Panc1 (cell line): Measurements from ENCODE around the gene ZC2HC1B. TPM values are rescaled to one million over a fixed set of nuclear protein-coding genes. Genes with fewer than 3 reads are reported as not detected.

ENCODE experiments used
- ATAC-seq: fragments of 200-7000 bp; cut with Tn5 transposase; 2 replicates; pipeline ENCODE4 v1.9.1; 2020; ENCODE audit warnings: mild to moderate bottlenecking, moderate library complexity
- BruUV-seq: library from RNA; stranded (reverse); fragments of 400-500 nt; replicated peaks from 2 replicates; lab custom pipeline; 2021; lab: Mats Ljungman, UMichigan
- CTCF ChIA-PET: fragments of 300-600 bp; sonication (Branson Sonifier 250); formaldehyde crosslinking; loops from one replicate; lab custom pipeline; 2022; ENCODE audit warnings: antibody characterized with exemption; lab: Charles Lee
- POLR2A ChIA-PET: fragments of 300-600 bp; sonication (Branson Sonifier 250); formaldehyde crosslinking; loops from one replicate; lab custom pipeline; 2022; ENCODE audit warnings: antibody characterized with exemption; lab: Charles Lee
- DNase-seq: peaks from one replicate; pipeline ENCODE4 v3.0.0-alpha.2; 2010; ENCODE audit warnings: low read depth, low spot score
- H3K27ac ChIP-seq: 2 replicates; pipeline ENCODE4 v1.5.1; 2011; ENCODE audit warnings: mild to moderate bottlenecking, low read length, inconsistent platforms
- H3K27me3 ChIP-seq: fragments of 200-500 bp; sonication (Bioruptor generic); 2 replicates; pipeline ENCODE4 v1.6.0; 2014; ENCODE audit warnings: low read length, inconsistent platforms; ENCODE audit not compliant: control insufficient read depth, insufficient read depth
- H3K36me3 ChIP-seq: fragments of 200-500 bp; sonication (Bioruptor generic); 2 replicates; pipeline ENCODE4 v1.5.1; 2014; ENCODE audit warnings: inconsistent platforms, mild to moderate bottlenecking, low read length, moderate library complexity; ENCODE audit not compliant: control insufficient read depth, insufficient read depth
- H3K4me1 ChIP-seq: 2 replicates; pipeline ENCODE4 v1.5.1; 2011; ENCODE audit warnings: inconsistent platforms, mild to moderate bottlenecking, low read length, moderate library complexity; ENCODE audit not compliant: control insufficient read depth, insufficient read depth
- H3K4me3 ChIP-seq, 2 experiments: 2 replicates each; pipeline ENCODE4 v1.5.1; 2011 to 2012; ENCODE audit warnings: low read depth in 2 of 2, low read length in 2 of 2, mild to moderate bottlenecking in 2 of 2, inconsistent platforms in 1 of 2, moderate library complexity in 1 of 2
- H3K9me3 ChIP-seq: fragments of 200-500 bp; sonication (Bioruptor generic); 2 replicates; pipeline ENCODE4 v1.5.1; 2014; ENCODE audit warnings: low read depth, mild to moderate bottlenecking, inconsistent platforms, low read length, moderate library complexity; ENCODE audit not compliant: control insufficient read depth, insufficient read depth
- POLR2AphosphoS5 ChIP-seq: IDR thresholded peaks from 2 replicates; pipeline ENCODE4 v1.6.1; 2012; ENCODE audit warnings: mild to moderate bottlenecking, low read depth, low read length, moderate library complexity
- SIN3A ChIP-seq: IDR thresholded peaks from 2 replicates; pipeline ENCODE4 v1.6.1; 2012; ENCODE audit warnings: low read depth, mild to moderate bottlenecking, low read length, moderate library complexity, borderline replicate concordance; ENCODE audit not compliant: insufficient read depth
- TCF7L2 ChIP-seq: IDR thresholded peaks from 2 replicates; pipeline ENCODE4 v1.6.1; 2011; ENCODE audit warnings: mild to moderate bottlenecking, low read depth, low read length, inconsistent platforms
- in situ Hi-C: cut with HindIII; loops from 2 replicates; pipeline ENCODE4 v1.10.0; 2016; ENCODE audit warnings: low sequenced_read_pairs, low pct_unique_long_range_greater_than_20kb
- intact Hi-C: fragments of 100-400 bp; cut with micrococcal nuclease; formaldehyde crosslinking; loops from one replicate; pipeline ENCODE4 v1.10.0; 2022; ENCODE audit not compliant: unreplicated experiment
- total RNA-seq: library from RNA; stranded (reverse); gene quantifications from one replicate; pipeline ENCODE4 v1.2.1, GENCODE V29; 2021; ENCODE audit not compliant: unreplicated experiment
- TF ChIP-seq, protein P1 (sequence below): fragments of 450-650 bp; IDR thresholded peaks from 2 replicates; pipeline ENCODE4 v1.5.1; 2017; ENCODE audit warnings: mild to moderate bottlenecking
- TF ChIP-seq, protein P2 (sequence below), 2 experiments: IDR thresholded peaks; 2 replicates each; pipeline ENCODE4 v1.6.1; 2011 to 2012; ENCODE audit warnings: low read depth in 2 of 2, control low read depth in 1 of 2, low read length in 1 of 2, mild to moderate bottlenecking in 1 of 2, moderate library complexity in 1 of 2; ENCODE audit not compliant: insufficient read depth in 1 of 2

ZC2HC1B gene
- total RNA-seq, 1 experiment from 2014 or later = not detected

DNA sequence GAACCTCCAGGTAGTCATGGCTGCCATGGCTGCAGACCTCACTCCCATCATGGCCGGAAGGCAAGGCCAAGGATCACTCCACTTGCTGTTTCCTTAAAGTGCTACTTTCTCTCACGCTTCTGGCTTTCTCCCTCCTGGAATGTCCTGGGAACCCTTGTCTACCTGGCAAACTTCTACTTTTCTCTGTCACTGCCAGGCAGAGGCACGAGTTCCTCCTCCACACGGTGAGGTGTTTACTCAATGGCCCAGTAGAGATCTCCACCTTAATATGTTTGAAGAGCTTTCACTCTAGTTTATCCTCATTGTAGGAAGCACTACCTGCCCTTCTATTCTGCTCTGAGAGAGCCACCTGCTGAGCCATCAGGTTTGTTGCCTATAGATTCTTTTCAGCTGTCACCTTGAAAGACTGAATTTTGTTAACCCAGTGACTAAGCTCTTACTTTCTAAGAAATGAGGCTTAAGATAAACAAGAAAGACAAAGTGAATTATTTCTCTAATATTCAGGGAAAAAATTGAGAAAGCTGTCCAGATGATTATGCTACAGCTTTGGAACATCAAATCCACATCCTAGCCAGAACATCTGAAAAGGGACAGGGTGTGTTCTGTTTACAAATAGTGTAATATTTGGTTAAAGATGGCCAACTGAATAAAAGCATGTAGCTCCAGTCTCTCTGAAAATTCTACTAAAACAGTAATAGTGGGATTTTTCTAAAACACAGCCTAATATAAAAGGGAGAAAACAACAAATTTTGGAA, 88.8 kb downstream of the ZC2HC1B start:
- no peak for ATAC-seq
- POLR2A ChIA-PET = no interaction called here

DNA sequence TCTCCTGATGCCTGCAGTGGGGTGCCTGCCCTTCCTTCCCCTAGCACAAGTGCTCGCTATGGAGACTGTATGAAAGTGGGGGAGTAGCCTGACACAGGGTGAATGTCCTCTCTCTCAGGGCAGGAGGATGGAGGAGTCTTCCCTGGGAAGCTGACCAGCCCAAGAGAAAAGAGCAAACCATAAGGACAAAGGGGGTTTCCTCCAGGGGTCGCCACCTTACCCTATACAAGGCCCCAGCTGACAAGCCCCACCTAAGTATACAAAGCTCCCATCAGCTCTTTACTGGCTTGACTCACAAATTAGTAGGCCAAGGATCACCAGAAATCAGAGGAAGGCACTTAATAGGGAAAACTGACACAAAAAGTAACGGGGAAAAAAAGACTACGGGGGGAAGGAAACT, 89.6 kb downstream of the ZC2HC1B start:
- no peaks in the 10 kb centered on the region for H3K9me3 ChIP-seq
- ATAC-seq (no peak), DNase-seq (no peak)
- POLR2A ChIA-PET = no interaction called here
- no peaks in the 10 kb centered on the region; the same call in 1 of the 2 replicates for H3K36me3 ChIP-seq
- H3K27ac ChIP-seq = no peak overlapping the region
- H3K4me3 ChIP-seq = no peak overlapping the region
- H3K4me1 ChIP-seq = no peaks in the 10 kb centered on the region
- no peak for TF ChIP-seq POLR2AphosphoS5
- TF ChIP-seq, protein P1, sequence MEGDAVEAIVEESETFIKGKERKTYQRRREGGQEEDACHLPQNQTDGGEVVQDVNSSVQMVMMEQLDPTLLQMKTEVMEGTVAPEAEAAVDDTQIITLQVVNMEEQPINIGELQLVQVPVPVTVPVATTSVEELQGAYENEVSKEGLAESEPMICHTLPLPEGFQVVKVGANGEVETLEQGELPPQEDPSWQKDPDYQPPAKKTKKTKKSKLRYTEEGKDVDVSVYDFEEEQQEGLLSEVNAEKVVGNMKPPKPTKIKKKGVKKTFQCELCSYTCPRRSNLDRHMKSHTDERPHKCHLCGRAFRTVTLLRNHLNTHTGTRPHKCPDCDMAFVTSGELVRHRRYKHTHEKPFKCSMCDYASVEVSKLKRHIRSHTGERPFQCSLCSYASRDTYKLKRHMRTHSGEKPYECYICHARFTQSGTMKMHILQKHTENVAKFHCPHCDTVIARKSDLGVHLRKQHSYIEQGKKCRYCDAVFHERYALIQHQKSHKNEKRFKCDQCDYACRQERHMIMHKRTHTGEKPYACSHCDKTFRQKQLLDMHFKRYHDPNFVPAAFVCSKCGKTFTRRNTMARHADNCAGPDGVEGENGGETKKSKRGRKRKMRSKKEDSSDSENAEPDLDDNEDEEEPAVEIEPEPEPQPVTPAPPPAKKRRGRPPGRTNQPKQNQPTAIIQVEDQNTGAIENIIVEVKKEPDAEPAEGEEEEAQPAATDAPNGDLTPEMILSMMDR = no peak
- TF ChIP-seq, protein P2, sequence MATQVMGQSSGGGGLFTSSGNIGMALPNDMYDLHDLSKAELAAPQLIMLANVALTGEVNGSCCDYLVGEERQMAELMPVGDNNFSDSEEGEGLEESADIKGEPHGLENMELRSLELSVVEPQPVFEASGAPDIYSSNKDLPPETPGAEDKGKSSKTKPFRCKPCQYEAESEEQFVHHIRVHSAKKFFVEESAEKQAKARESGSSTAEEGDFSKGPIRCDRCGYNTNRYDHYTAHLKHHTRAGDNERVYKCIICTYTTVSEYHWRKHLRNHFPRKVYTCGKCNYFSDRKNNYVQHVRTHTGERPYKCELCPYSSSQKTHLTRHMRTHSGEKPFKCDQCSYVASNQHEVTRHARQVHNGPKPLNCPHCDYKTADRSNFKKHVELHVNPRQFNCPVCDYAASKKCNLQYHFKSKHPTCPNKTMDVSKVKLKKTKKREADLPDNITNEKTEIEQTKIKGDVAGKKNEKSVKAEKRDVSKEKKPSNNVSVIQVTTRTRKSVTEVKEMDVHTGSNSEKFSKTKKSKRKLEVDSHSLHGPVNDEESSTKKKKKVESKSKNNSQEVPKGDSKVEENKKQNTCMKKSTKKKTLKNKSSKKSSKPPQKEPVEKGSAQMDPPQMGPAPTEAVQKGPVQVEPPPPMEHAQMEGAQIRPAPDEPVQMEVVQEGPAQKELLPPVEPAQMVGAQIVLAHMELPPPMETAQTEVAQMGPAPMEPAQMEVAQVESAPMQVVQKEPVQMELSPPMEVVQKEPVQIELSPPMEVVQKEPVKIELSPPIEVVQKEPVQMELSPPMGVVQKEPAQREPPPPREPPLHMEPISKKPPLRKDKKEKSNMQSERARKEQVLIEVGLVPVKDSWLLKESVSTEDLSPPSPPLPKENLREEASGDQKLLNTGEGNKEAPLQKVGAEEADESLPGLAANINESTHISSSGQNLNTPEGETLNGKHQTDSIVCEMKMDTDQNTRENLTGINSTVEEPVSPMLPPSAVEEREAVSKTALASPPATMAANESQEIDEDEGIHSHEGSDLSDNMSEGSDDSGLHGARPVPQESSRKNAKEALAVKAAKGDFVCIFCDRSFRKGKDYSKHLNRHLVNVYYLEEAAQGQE (IDR thresholded peaks at IDR 0.05; ENCODE audit: insufficient read depth in 1 of 2, low read depth in 2 of 2, low read length in 1 of 2) = no peak
- no peak for TF ChIP-seq TCF7L2
- no peak for TF ChIP-seq SIN3A
- CTCF ChIA-PET = no interaction called here
- BruUV-seq = no TSS peak
- in situ Hi-C loops = no loop called here
- no peaks in the 10 kb centered on the region for H3K27me3 ChIP-seq
- intact Hi-C loops = no loop called here

More for the DNA sequence above, 88.8 kb downstream of the ZC2HC1B start:
- no peak for DNase-seq
- H3K36me3 ChIP-seq = no peaks in the 10 kb centered on the region; the same call in 1 of the 2 replicates
- no peak overlapping the region for H3K4me3 ChIP-seq
- TF ChIP-seq TCF7L2 (no peak), SIN3A (no peak), POLR2AphosphoS5 (no peak)
- TF ChIP-seq, protein P1 = no peak
- TF ChIP-seq, protein P2 (IDR thresholded peaks at IDR 0.05; ENCODE audit: insufficient read depth in 1 of 2, low read depth in 2 of 2, low read length in 1 of 2) = no peak
- no peak overlapping the region for H3K27ac ChIP-seq
- in situ Hi-C loops (no loop called here), intact Hi-C loops (no loop called here)
- no TSS peak for BruUV-seq
- CTCF ChIA-PET = no interaction called here
- no peaks in the 10 kb centered on the region for H3K27me3 ChIP-seq
- H3K4me1 ChIP-seq = no peaks in the 10 kb centered on the region
- no peaks in the 10 kb centered on the region for H3K9me3 ChIP-seq
